Peyer's patch (tissue), 4 donors: ENCODE data around the gene D2HGDH. TPM values are rescaled to one million over a fixed set of nuclear protein-coding genes. Genes with fewer than 3 reads are reported as not detected.

ENCODE experiments used
- DNase-seq, 3 donors: peaks; one replicate each; pipeline ENCODE4 v3.0.0-alpha.2; 2017 to 2019
- H3K27ac ChIP-seq, 4 donors: fragments of 200-600 bp; sonication (generic); one replicate each; pipeline ENCODE4 v1.5.1; 2016 to 2019
- H3K27me3 ChIP-seq, 2 donors: fragments of 200-600 bp; sonication (generic); one replicate each; pipeline ENCODE4 v1.5.1; 2019
- H3K36me3 ChIP-seq, 3 donors: fragments of 200-600 bp; sonication (generic); one replicate each; pipeline ENCODE4 v1.5.1; 2016 to 2019
- H3K4me1 ChIP-seq, 4 donors: fragments of 200-600 bp; sonication (generic); one replicate each; pipeline ENCODE4 v1.5.1; 2016 to 2019
- H3K4me3 ChIP-seq, 4 donors: fragments of 200-600 bp; sonication (generic); 1 replicate in 3 of 4; 2 replicates in 1 of 4; pipeline ENCODE4 v1.5.1; 2016 to 2019; ENCODE audit warnings: mild to moderate bottlenecking in 1 of 4
- H3K9me3 ChIP-seq, 4 donors: fragments of 200-600 bp; sonication (generic); one replicate each; pipeline ENCODE4 v1.5.1; 2016 to 2019; ENCODE audit warnings: mild to moderate bottlenecking in 1 of 4
- POLR2A ChIP-seq, 2 donors: fragments of 450-650 bp; IDR thresholded peaks; one replicate each; pipeline ENCODE4 v1.5.1; 2017; ENCODE audit warnings: antibody characterized with exemption in 2 of 2, mild to moderate bottlenecking in 2 of 2, moderate library complexity in 2 of 2
- total RNA-seq, 4 donors: library from RNA; depleted of rRNA; stranded (reverse); fragments of >200 nt; gene quantifications; one replicate each; pipeline ENCODE4 v1.1.0, GENCODE V29; 2016
- TF ChIP-seq, protein P1 (sequence below), 6 experiments: fragments of 450-650 bp in 4 of 6; fragments of 200-600 bp in 2 of 6; sonication (generic) in 1 of 6; IDR thresholded peaks; one replicate each; pipeline ENCODE4 v1.5.1; 2017 to 2019; ENCODE audit warnings: antibody characterized with exemption in 6 of 6, mild to moderate bottlenecking in 3 of 6, moderate library complexity in 1 of 6

The D2HGDH gene
- total RNA-seq, 4 donors from 2014 or later: 36.4 to 122 (median 77.7) TPM

DNA sequence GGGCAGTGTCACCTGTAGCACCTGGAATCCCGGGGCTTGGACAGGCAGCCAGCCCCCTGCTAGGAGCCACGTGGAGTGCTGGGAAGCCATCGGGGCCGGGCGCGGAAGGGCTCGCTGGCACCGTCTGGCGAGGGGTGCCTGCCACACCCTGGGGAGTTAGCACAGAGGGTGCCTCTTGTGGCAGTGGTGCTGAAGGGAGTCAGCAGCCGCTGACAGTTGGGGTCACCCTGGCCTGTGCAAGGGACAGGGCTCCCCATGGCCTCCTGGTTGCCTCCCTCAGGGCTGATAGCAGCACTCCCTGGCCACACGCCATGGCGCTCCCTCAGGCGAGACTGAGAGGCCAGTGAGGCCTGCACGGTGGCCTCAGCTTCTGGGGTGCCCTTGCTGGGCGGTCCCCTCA, 13.9 kb upstream of the D2HGDH start:
- no peaks in the 10 kb centered on the region for H3K9me3 ChIP-seq
- H3K36me3 ChIP-seq: peaks cover 0 to 80% (median 0%) of the 10 kb centered on the region in 3 donors
- TF ChIP-seq POLR2A (IDR thresholded peaks at IDR 0.05): no peak
- TF ChIP-seq, protein P1, sequence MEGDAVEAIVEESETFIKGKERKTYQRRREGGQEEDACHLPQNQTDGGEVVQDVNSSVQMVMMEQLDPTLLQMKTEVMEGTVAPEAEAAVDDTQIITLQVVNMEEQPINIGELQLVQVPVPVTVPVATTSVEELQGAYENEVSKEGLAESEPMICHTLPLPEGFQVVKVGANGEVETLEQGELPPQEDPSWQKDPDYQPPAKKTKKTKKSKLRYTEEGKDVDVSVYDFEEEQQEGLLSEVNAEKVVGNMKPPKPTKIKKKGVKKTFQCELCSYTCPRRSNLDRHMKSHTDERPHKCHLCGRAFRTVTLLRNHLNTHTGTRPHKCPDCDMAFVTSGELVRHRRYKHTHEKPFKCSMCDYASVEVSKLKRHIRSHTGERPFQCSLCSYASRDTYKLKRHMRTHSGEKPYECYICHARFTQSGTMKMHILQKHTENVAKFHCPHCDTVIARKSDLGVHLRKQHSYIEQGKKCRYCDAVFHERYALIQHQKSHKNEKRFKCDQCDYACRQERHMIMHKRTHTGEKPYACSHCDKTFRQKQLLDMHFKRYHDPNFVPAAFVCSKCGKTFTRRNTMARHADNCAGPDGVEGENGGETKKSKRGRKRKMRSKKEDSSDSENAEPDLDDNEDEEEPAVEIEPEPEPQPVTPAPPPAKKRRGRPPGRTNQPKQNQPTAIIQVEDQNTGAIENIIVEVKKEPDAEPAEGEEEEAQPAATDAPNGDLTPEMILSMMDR (IDR thresholded peaks at IDR 0.05): no peak
- H3K4me1 ChIP-seq: no peaks in the 10 kb centered on the region
- no peak overlapping the region for H3K4me3 ChIP-seq
- DNase-seq: no peak
- no peak overlapping the region for H3K27ac ChIP-seq
- H3K27me3 ChIP-seq: no peaks in the 10 kb centered on the region

DNA sequence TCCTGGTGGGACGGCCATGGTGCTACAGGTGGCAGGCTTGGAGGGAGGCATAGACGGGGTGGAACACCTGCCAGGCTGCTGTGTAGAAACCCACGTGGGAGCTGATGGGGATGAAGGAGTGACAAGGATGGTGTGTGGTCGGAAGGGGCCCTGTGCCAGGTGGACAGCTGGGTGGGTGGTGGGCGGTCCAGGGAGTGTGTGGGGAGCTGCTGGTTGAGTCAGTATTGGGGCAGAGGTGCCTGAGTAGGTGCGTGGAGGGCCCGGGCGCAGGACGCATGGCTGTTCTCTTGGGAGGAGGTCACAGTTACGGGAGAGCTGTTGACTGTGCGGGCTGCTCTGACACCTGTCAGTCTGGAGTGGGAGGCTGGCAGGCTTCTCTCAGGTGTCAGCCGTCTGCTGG, 12.6 kb upstream of the D2HGDH start:
- DNase-seq: no peak
- Histone ChIP-seq H3K4me3 (no peak overlapping the region), H3K36me3 (peaks cover 0 to 68% (median 0%) of the 10 kb centered on the region in 3 donors), H3K27ac (no peak overlapping the region), H3K4me1 (no peaks in the 10 kb centered on the region), H3K27me3 (no peaks in the 10 kb centered on the region), H3K9me3 (no peaks in the 10 kb centered on the region)
- TF ChIP-seq POLR2A (IDR thresholded peaks at IDR 0.05): no peak

DNA sequence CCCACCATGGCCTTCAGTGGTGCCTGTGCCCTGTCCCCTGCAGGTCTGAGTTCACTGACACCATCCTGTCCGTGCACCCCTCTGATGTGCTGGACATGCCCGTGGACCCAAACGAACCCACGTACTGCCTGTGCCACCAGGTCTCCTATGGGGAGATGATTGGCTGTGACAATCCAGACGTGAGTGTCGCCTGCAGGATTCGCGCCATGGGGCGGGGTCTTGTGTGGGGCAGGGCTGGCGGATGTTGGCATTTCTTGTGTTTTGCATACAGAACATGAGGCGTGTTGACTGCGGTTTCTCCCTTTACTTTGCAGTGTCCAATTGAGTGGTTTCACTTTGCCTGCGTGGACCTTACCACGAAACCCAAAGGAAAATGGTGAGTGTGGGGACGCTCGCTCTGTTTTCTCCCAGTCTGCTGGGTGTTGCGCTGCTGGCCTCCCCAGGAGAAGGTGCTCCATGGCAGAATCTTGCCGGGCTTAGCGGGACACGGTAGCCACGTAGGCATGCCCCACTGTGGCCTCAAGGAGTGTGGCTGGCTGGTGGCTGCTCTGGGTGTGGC, 11.5 kb upstream of the D2HGDH start:
- no peaks in the 10 kb centered on the region for H3K27me3 ChIP-seq
- no peak overlapping the region for H3K27ac ChIP-seq
- H3K4me3 ChIP-seq: no peak overlapping the region
- no peaks in the 10 kb centered on the region for H3K4me1 ChIP-seq
- no peak for TF ChIP-seq POLR2A (IDR thresholded peaks at IDR 0.05)
- TF ChIP-seq, protein P1 (IDR thresholded peaks at IDR 0.05): no peak
- no peaks in the 10 kb centered on the region for H3K9me3 ChIP-seq
- no peak for DNase-seq
- H3K36me3 ChIP-seq: peaks cover 0 to 62% (median 0%) of the 10 kb centered on the region in 3 donors

DNA sequence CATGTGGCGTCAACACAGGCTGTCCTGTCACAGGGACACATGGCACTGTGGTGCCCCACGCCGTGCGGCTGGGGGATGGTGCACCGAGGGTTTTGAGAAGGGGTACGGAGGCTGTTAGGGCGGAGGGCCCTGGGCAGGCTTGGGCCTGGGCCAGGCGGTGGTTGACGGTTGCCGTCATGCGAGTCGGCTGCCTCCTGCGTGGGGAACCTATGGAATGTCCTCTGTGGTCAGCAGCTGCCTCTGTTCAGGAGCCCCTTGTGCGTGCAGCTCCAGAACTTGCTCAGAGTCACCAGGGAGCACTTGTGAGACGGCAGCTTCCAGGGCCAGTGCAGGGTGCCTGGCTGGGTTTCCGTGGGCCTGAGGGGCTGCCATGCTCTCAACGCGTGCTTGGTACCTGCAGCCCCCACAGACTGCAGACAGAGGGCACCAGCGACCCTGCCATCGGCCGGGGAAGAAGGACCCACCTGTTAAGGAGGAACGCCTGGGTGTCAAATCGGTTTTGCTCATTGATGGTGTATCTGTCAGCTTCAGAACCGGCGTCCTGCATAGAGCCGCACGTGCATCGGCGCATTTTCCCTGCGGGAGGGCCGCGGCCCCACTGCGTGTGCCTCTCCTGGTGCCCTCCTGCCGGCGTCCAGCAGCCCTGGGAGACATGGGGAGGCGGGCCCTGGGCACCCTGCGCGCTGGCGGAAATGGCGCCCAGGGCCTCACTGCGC, 10.0 kb upstream of the D2HGDH start:
- Histone ChIP-seq H3K27ac (no peak overlapping the region), H3K27me3 (no peaks in the 10 kb centered on the region), H3K4me3 (no peak overlapping the region), H3K9me3 (no peaks in the 10 kb centered on the region), H3K4me1 (no peaks in the 10 kb centered on the region), H3K36me3 (peaks cover 0 to 51% (median 0%) of the 10 kb centered on the region in 3 donors)
- no peak for DNase-seq
- TF ChIP-seq, protein P1 (IDR thresholded peaks at IDR 0.05): peak in 1 of 6 experiments; percentile 13
- TF ChIP-seq POLR2A (IDR thresholded peaks at IDR 0.05): no peak

DNA sequence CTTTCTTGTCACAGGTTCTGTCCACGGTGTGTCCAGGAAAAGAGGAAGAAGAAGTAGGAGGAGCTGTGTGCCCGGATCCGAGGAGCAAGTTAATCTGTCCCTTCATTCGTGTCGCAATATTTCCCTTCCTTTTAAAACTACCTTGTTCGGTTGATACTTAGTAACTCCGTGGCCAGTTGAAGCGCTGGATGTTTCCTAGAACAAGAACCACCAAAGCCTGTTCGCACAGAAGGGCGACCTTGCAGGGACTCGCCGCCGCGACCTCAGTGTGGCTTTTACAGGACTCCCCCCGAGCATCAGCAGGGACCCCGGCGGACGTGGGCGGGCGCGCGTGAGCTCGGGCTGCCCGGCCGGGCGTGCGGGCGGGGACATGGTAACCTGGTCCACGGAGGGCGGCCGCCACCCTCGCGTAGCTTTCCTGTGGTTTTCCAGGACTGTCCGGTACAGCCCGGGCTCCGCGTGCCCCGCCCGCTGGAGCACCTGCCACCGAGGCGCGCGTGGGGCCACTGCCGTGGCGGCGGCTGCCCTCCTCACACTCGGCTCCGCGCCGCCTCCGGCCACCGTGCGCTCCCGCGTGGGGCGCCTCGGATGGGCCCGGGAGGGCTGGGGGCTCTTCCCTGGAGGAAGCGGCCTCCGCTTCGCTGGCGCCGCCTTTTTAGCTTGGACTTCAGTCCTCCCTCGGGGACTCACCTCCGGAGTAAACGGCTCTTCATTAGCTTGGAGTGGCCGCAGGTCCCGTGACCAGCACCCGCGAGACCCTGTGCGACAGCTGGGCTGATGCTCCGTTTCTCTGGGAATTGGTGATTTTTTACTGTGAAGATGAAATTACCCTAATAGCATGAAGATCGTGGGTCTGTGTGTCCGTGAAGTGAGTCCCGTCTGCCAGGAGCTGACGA, 9.2 kb upstream of the D2HGDH start:
- no peak overlapping the region for H3K27ac ChIP-seq
- H3K36me3 ChIP-seq: peaks cover 0 to 43% (median 0%) of the 10 kb centered on the region in 3 donors
- no peak overlapping the region for H3K4me3 ChIP-seq
- DNase-seq: no peak
- H3K9me3 ChIP-seq: no peaks in the 10 kb centered on the region
- H3K27me3 ChIP-seq: no peaks in the 10 kb centered on the region
- no peaks in the 10 kb centered on the region for H3K4me1 ChIP-seq
- TF ChIP-seq, protein P1 (IDR thresholded peaks at IDR 0.05): no peak
- TF ChIP-seq POLR2A (IDR thresholded peaks at IDR 0.05): no peak
